ENCODE data around the gene EEA1. TPM values are rescaled to one million over a fixed set of nuclear protein-coding genes. Genes with fewer than 3 reads are reported as not detected.

Gene EEA1
- total and polyA plus RNA-seq, 2 donors (not counting 1 experiment from before 2014, with no cell fraction given): 25.6 to 46.4 TPM

DNA sequence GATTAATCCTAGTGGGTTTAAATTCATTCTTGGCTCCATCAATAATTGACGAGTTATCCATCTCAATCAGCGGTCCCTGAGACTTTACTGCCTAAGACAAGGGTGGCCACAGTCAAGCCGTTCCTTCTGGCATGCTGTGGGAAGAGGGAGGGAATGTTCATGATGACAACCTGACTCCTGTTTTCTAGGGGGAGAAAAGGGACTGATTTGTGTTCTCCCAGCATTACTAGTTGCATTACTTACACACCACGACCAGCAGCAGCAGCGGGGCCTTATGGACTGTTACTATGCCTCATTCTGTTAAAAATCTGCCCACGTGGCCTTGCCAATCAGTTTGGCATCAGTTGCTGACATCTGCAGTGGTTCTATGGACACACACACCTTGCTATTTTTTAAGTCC lies 196.4 kb downstream of the EEA1 start:
- Histone ChIP-seq H3K4me1 (ENCODE audit: control insufficient read depth, extremely low read depth, insufficient read depth, low read length) (peaks cover 7% of the 10 kb centered on the region), H3K9me3 (ENCODE audit: control insufficient read depth, insufficient read depth, low read depth, low read length) (no peaks in the 10 kb centered on the region), H3K27ac (ENCODE audit: insufficient read depth, low read length) (no peak overlapping the region), H3K27me3 (ENCODE audit: control insufficient read depth, insufficient read depth, low read length) (peaks cover 4% of the 10 kb centered on the region), H3K4me3 (replicated peaks in 1 of 4; ENCODE audit: control extremely low read depth in 1 of 4, insufficient read depth in 1 of 4, low read depth in 3 of 4, low read length in 4 of 4) (no peak overlapping the region), H3K4me2 (ENCODE audit: extremely low read depth, insufficient read depth, low read length) (no peak overlapping the region), H4K20me1 (ENCODE audit: control insufficient read depth, extremely low read depth, insufficient read depth, low read length) (no peaks in the 10 kb centered on the region), H3K79me2 (ENCODE audit: control insufficient read depth, insufficient read depth, low read length) (no peaks in the 10 kb centered on the region), H3K36me3 (ENCODE audit: control insufficient read depth, insufficient read depth, low read length) (no peaks in the 10 kb centered on the region), H3K9ac (ENCODE audit: insufficient read depth, low read length) (no peak overlapping the region), H2AFZ (ENCODE audit: low read length) (no peak overlapping the region)
- DNase-seq (ENCODE audit: low read depth in 2 of 2): no peak
- TF ChIP-seq, protein P1, sequence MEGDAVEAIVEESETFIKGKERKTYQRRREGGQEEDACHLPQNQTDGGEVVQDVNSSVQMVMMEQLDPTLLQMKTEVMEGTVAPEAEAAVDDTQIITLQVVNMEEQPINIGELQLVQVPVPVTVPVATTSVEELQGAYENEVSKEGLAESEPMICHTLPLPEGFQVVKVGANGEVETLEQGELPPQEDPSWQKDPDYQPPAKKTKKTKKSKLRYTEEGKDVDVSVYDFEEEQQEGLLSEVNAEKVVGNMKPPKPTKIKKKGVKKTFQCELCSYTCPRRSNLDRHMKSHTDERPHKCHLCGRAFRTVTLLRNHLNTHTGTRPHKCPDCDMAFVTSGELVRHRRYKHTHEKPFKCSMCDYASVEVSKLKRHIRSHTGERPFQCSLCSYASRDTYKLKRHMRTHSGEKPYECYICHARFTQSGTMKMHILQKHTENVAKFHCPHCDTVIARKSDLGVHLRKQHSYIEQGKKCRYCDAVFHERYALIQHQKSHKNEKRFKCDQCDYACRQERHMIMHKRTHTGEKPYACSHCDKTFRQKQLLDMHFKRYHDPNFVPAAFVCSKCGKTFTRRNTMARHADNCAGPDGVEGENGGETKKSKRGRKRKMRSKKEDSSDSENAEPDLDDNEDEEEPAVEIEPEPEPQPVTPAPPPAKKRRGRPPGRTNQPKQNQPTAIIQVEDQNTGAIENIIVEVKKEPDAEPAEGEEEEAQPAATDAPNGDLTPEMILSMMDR (conservative IDR thresholded peaks at IDR 0.05 in 1 of 2, IDR thresholded peaks at IDR 0.05 in 1 of 2; ENCODE audit: low read depth in 1 of 2, low read length in 2 of 2): no peak
- no peak for TF ChIP-seq EZH2 (IDR thresholded peaks at IDR 0.05; ENCODE audit: low read length, missing control alignments)

DNA sequence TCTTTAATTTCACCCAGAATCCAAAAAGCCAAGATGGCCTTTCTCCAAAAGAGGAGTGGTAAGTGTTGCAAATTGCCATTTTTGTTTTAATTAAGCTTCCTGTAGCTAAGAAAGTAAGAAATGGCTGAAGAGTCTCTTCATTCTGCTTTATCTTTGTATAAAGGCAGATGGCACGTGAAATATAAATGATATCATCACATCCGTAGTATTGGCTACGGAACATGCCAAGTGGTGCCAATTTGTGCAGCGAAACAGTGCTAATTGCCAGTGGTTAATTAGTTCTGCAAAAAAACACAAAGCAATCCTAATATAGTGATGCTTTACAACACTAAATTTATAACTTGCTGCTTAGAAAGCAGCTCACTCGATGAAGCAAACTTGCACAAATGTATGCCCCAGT lies 196.9 kb downstream of the EEA1 start:
- no peaks in the 10 kb centered on the region for H3K79me2 ChIP-seq (ENCODE audit: control insufficient read depth, insufficient read depth, low read length)
- DNase-seq (ENCODE audit: low read depth in 2 of 2): no peak
- H3K36me3 ChIP-seq (ENCODE audit: control insufficient read depth, insufficient read depth, low read length): no peaks in the 10 kb centered on the region
- no peak overlapping the region for H2AFZ ChIP-seq (ENCODE audit: low read length)
- no peak overlapping the region for H3K4me3 ChIP-seq (replicated peaks in 1 of 4; ENCODE audit: control extremely low read depth in 1 of 4, insufficient read depth in 1 of 4, low read depth in 3 of 4, low read length in 4 of 4)
- H3K9me3 ChIP-seq (ENCODE audit: control insufficient read depth, insufficient read depth, low read depth, low read length): no peaks in the 10 kb centered on the region
- H3K9ac ChIP-seq (ENCODE audit: insufficient read depth, low read length): no peak overlapping the region
- TF ChIP-seq, protein P1 (conservative IDR thresholded peaks at IDR 0.05 in 1 of 2, IDR thresholded peaks at IDR 0.05 in 1 of 2; ENCODE audit: low read depth in 1 of 2, low read length in 2 of 2): no peak
- TF ChIP-seq EZH2 (IDR thresholded peaks at IDR 0.05; ENCODE audit: low read length, missing control alignments): no peak
- no peaks in the 10 kb centered on the region for H4K20me1 ChIP-seq (ENCODE audit: control insufficient read depth, extremely low read depth, insufficient read depth, low read length)
- H3K4me1 ChIP-seq (ENCODE audit: control insufficient read depth, extremely low read depth, insufficient read depth, low read length): peaks cover 7% of the 10 kb centered on the region
- H3K27ac ChIP-seq (ENCODE audit: insufficient read depth, low read length): no peak overlapping the region
- H3K4me2 ChIP-seq (ENCODE audit: extremely low read depth, insufficient read depth, low read length): no peak overlapping the region
- H3K27me3 ChIP-seq (ENCODE audit: control insufficient read depth, insufficient read depth, low read length): peaks cover 4% of the 10 kb centered on the region

DNA sequence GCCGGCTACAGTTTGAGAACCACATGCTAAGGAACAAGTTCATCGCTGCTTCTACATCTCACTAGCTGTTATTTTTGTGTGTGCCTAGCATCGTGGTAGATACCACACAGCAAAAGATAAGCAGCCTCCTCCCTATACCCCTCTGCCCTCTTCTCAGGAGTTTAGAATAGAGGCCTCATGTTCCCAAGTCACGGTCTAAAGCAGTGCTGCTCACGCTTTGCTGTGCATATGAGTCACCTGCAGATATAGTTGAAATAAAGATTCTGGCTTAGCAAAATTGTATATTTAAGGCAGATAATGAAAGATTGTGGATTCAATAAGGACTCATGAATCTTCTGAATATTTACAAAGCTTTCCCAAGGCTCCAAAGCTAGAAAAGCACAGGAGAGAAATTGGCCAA lies 198.3 kb downstream of the EEA1 start:
- Histone ChIP-seq H3K27ac (ENCODE audit: insufficient read depth, low read length) (no peak overlapping the region), H3K27me3 (ENCODE audit: control insufficient read depth, insufficient read depth, low read length) (peaks cover 4% of the 10 kb centered on the region), H3K79me2 (ENCODE audit: control insufficient read depth, insufficient read depth, low read length) (no peaks in the 10 kb centered on the region), H3K4me3 (replicated peaks in 1 of 4; ENCODE audit: control extremely low read depth in 1 of 4, insufficient read depth in 1 of 4, low read depth in 3 of 4, low read length in 4 of 4) (no peak overlapping the region), H3K36me3 (ENCODE audit: control insufficient read depth, insufficient read depth, low read length) (no peaks in the 10 kb centered on the region), H4K20me1 (ENCODE audit: control insufficient read depth, extremely low read depth, insufficient read depth, low read length) (no peaks in the 10 kb centered on the region), H3K4me1 (ENCODE audit: control insufficient read depth, extremely low read depth, insufficient read depth, low read length) (peaks cover 6% of the 10 kb centered on the region), H3K4me2 (ENCODE audit: extremely low read depth, insufficient read depth, low read length) (no peak overlapping the region), H3K9me3 (ENCODE audit: control insufficient read depth, insufficient read depth, low read depth, low read length) (no peaks in the 10 kb centered on the region), H3K9ac (ENCODE audit: insufficient read depth, low read length) (no peak overlapping the region), H2AFZ (ENCODE audit: low read length) (no peak overlapping the region)
- DNase-seq (ENCODE audit: low read depth in 2 of 2): no peak
- TF ChIP-seq, protein P1 (conservative IDR thresholded peaks at IDR 0.05 in 1 of 2, IDR thresholded peaks at IDR 0.05 in 1 of 2; ENCODE audit: low read depth in 1 of 2, low read length in 2 of 2): no peak
- no peak for TF ChIP-seq EZH2 (IDR thresholded peaks at IDR 0.05; ENCODE audit: low read length, missing control alignments)
